ENCODE data around the gene PPFIBP1. TPM values are rescaled to one million over a fixed set of nuclear protein-coding genes. Genes with fewer than 3 reads are reported as not detected.
A peak's percentile ranks its signal among the peaks of the same experiment; 100 is the strongest.
"Not testable (repeated sequence)": the region's sequence is repeated elsewhere in the genome, so short reads cannot be mapped to it uniquely, and the experiment has no call there.

PPFIBP1 gene
- total RNA-seq, 2 experiments from 2014 or later = 14.6 to 18.2 TPM

GRCh38 chr12:27535318-27535717 lies 11.3 kb downstream of the PPFIBP1 start:
- H3K4me1 Mint-ChIP-seq = peaks cover 39% of the 10 kb centered on the region

GRCh38 chr12:27537855-27538675 lies 14.1 kb downstream of the PPFIBP1 start:
- H3K4me3 Mint-ChIP-seq = no peak overlapping the region
- POLR2A ChIA-PET = no interaction called here
- no peak for DNase-seq
- H3K27me3 Mint-ChIP-seq = peaks cover 2% of the 10 kb centered on the region
- peaks cover 28% of the 10 kb centered on the region for H3K36me3 Mint-ChIP-seq
- H3K4me1 Mint-ChIP-seq = peaks cover 35% of the 10 kb centered on the region
- H3K27ac Mint-ChIP-seq = no peak overlapping the region
- no peaks in the 10 kb centered on the region for H3K9me3 Mint-ChIP-seq
- ATAC-seq (ENCODE audit: low read depth) = no peak

More at GRCh38 chr12:27535318-27535717, 11.3 kb downstream of the PPFIBP1 start:
- H3K27ac Mint-ChIP-seq = no peak overlapping the region
- ATAC-seq (ENCODE audit: low read depth) = no peak
- no peaks in the 10 kb centered on the region for H3K9me3 Mint-ChIP-seq
- POLR2A ChIA-PET = interaction anchor here (1.5 kb wide), 1 partner anchor 11 kb away, joined by 12 read pairs; the partner anchor contains the start of gene PPFIBP1
- peak overlapping the region; percentile 55 for H3K4me3 Mint-ChIP-seq
- H3K27me3 Mint-ChIP-seq = peaks cover 8% of the 10 kb centered on the region
- peaks cover 31% of the 10 kb centered on the region for H3K36me3 Mint-ChIP-seq
- no peak for DNase-seq

- POLR2A ChIA-PET = no interaction called here
- Mint-ChIP-seq H3K27ac (no peak overlapping the region), H3K4me3 (no peak overlapping the region), H3K4me1 (peaks cover 25% of the 10 kb centered on the region), H3K36me3 (peaks cover 28% of the 10 kb centered on the region), H3K27me3 (peaks cover 2% of the 10 kb centered on the region), H3K9me3 (peaks cover under 1% of the 10 kb centered on the region)
- DNase-seq (no peak), ATAC-seq (ENCODE audit: low read depth) (no peak)
Measured at GRCh38 chr12:27539191-27539631, 15.2 kb downstream of the PPFIBP1 start.

- DNase-seq (no peak), ATAC-seq (ENCODE audit: low read depth) (no peak)
- Mint-ChIP-seq H3K4me3 (no peak overlapping the region), H3K4me1 (peaks cover 10% of the 10 kb centered on the region), H3K27ac (no peak overlapping the region), H3K9me3 (peaks cover 4% of the 10 kb centered on the region), H3K36me3 (peaks cover 27% of the 10 kb centered on the region), H3K27me3 (peaks cover 2% of the 10 kb centered on the region)
- POLR2A ChIA-PET = no interaction called here
Measured at GRCh38 chr12:27541031-27541719, 17.2 kb downstream of the PPFIBP1 start.

GRCh38 chr12:27542628-27543027 lies 18.6 kb downstream of the PPFIBP1 start:
- H3K9me3 Mint-ChIP-seq = peaks cover 4% of the 10 kb centered on the region
- POLR2A ChIA-PET = no interaction called here
- DNase-seq (no peak), ATAC-seq (ENCODE audit: low read depth) (no peak)
- no peak overlapping the region for H3K4me3 Mint-ChIP-seq
- peaks cover 2% of the 10 kb centered on the region for H3K27me3 Mint-ChIP-seq
- H3K27ac Mint-ChIP-seq = no peak overlapping the region
- peaks cover 21% of the 10 kb centered on the region for H3K36me3 Mint-ChIP-seq
- H3K4me1 Mint-ChIP-seq = peaks cover 10% of the 10 kb centered on the region

- POLR2A ChIA-PET; H3K27me3 Mint-ChIP-seq; ATAC-seq (ENCODE audit: low read depth); H3K4me3 Mint-ChIP-seq; DNase-seq; H3K27ac Mint-ChIP-seq; H3K9me3 Mint-ChIP-seq; H3K4me1 Mint-ChIP-seq: not testable (repeated sequence)
- H3K36me3 Mint-ChIP-seq = peaks cover 13% of the 10 kb centered on the region
Measured at GRCh38 chr12:27544858-27545257, 20.9 kb downstream of the PPFIBP1 start.

DNA sequence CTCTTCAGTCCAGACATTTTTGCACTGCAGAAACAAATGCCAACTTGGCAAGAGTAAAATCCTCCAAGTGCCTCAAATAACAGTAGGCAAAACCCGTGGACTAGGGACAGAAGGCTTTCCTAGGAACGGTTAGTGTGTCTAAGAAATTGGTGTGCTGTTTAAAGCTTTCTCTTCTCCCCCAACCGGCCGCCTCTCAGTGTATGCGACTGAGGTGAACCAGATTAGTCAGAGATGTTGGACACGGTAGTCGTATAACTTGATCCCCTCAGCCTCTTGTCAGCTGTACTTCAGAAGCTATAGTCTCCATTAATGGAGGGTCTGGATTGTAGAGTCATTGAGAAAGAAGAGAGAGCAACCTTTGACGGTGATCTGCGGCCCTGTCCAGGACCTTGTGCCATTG lies 21.7 kb downstream of the PPFIBP1 start:
- DNase-seq (no peak), ATAC-seq (ENCODE audit: low read depth) (no peak)
- peaks cover 8% of the 10 kb centered on the region for H3K4me1 Mint-ChIP-seq
- H3K27ac Mint-ChIP-seq = no peak overlapping the region
- POLR2A ChIA-PET = no interaction called here
- H3K9me3 Mint-ChIP-seq = peaks cover 4% of the 10 kb centered on the region
- peaks cover 11% of the 10 kb centered on the region for H3K36me3 Mint-ChIP-seq
- no peaks in the 10 kb centered on the region for H3K27me3 Mint-ChIP-seq
- H3K4me3 Mint-ChIP-seq = no peak overlapping the region

GRCh38 chr12:27547592-27547991 lies 23.6 kb downstream of the PPFIBP1 start:
- ATAC-seq (ENCODE audit: low read depth) = no peak
- Mint-ChIP-seq H3K4me3 (no peak overlapping the region), H3K27me3 (peaks cover 4% of the 10 kb centered on the region), H3K9me3 (peaks cover 4% of the 10 kb centered on the region), H3K27ac (no peak overlapping the region), H3K36me3 (peaks cover 12% of the 10 kb centered on the region), H3K4me1 (peaks cover 4% of the 10 kb centered on the region)
- no peak for DNase-seq
- POLR2A ChIA-PET = no interaction called here

GRCh38 chr12:27548301-27549199 lies 24.5 kb downstream of the PPFIBP1 start:
- H3K4me3 Mint-ChIP-seq = no peak overlapping the region
- H3K36me3 Mint-ChIP-seq = peaks cover 14% of the 10 kb centered on the region
- no peak overlapping the region for H3K27ac Mint-ChIP-seq
- no peak for ATAC-seq (ENCODE audit: low read depth)
- no peak for DNase-seq
- peaks cover 6% of the 10 kb centered on the region for H3K4me1 Mint-ChIP-seq
- peaks cover 6% of the 10 kb centered on the region for H3K9me3 Mint-ChIP-seq
- peaks cover 4% of the 10 kb centered on the region for H3K27me3 Mint-ChIP-seq
- POLR2A ChIA-PET = no interaction called here

DNA sequence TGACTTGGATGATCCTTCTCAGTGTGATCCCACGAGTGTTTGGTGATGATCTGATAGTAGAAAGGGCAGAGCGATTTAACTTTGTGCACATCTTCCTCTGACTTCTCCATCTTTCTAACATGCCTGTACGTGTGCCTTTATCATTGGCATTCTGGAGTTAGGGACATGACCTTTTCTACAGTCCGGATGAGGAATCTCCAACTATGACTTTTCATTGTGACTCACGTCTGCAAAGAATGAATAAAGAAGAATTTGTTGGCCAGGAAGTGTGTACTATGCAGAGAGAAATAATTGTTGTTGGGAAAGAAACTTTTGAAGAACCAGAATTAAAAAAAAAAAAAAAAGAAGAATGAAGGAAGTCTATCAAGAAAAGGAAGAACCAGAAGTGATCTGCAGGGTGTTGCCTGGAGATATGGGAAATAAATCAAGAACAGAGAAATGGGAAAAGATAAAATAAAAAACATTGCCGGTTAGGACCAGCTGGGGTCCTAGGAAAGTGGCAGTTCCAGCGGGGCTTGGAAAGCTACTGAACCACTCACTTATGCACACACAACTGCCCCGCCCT lies 25.3 kb downstream of the PPFIBP1 start:
- peaks cover 4% of the 10 kb centered on the region for H3K27me3 Mint-ChIP-seq
- no peak overlapping the region for H3K4me3 Mint-ChIP-seq
- ATAC-seq (ENCODE audit: low read depth) (no peak), DNase-seq (no peak)
- H3K27ac Mint-ChIP-seq = no peak overlapping the region
- peaks cover 4% of the 10 kb centered on the region for H3K9me3 Mint-ChIP-seq
- POLR2A ChIA-PET = no interaction called here
- H3K4me1 Mint-ChIP-seq = peaks cover 6% of the 10 kb centered on the region
- H3K36me3 Mint-ChIP-seq = peaks cover 12% of the 10 kb centered on the region

GRCh38 chr12:27549801-27550652 lies 26.0 kb downstream of the PPFIBP1 start:
- POLR2A ChIA-PET = interaction anchor here (0.6 kb wide), 1 partner anchor 13 kb away, joined by 4 read pairs; no protein-coding TSS in a partner anchor
- Mint-ChIP-seq H3K36me3 (peaks cover 8% of the 10 kb centered on the region), H3K4me3 (no peak overlapping the region), H3K27me3 (peaks cover 4% of the 10 kb centered on the region), H3K4me1 (peaks cover 6% of the 10 kb centered on the region), H3K9me3 (peaks cover 2% of the 10 kb centered on the region), H3K27ac (no peak overlapping the region)
- DNase-seq (no peak), ATAC-seq (ENCODE audit: low read depth) (no peak)

DNA sequence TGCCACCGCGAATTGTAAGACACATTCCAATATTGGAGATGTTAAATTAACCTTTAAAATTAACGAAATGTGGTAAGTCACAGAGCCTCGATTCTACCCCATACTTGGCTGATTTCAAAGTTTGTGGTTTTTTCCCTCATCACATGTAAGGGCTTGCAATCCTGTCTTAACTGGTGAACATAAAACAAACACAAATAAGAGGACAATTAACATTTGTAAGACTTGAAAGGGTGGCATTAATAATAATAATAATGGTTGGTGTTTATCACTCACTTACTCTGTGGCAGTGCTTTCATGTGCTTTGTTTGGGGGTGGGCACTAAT lies 26.6 kb downstream of the PPFIBP1 start:
- H3K27me3 Mint-ChIP-seq = peaks cover 8% of the 10 kb centered on the region
- H3K9me3 Mint-ChIP-seq = peaks cover 2% of the 10 kb centered on the region
- no peak overlapping the region for H3K4me3 Mint-ChIP-seq
- POLR2A ChIA-PET = no interaction called here
- peaks cover 8% of the 10 kb centered on the region for H3K36me3 Mint-ChIP-seq
- peaks cover 10% of the 10 kb centered on the region for H3K4me1 Mint-ChIP-seq
- H3K27ac Mint-ChIP-seq = no peak overlapping the region
- DNase-seq (no peak), ATAC-seq (ENCODE audit: low read depth) (no peak)

Measured in activated naive CD8-positive, alpha-beta T cell treated with anti-CD3 and anti-CD28 coated beads, Interleukin-2, amount 10 ng/mL, durations not matched to agents 7 days and 5 days (primary cell).